Measurements from ENCODE around the gene TTC33. TPM values are rescaled to one million over a fixed set of nuclear protein-coding genes. Genes with fewer than 3 reads are reported as not detected.
"Not testable (repeated sequence)": the region's sequence is repeated elsewhere in the genome, so short reads cannot be mapped to it uniquely, and the experiment has no call there.

Gene TTC33
- polyA plus RNA-seq, 4 donors = 22.0 to 38.8 (median 34.5) TPM

- DNase-seq (ENCODE audit: low read depth in 4 of 4, low spot score in 3 of 4) = no peak
Observed at GRCh38 chr5:40660751-40661150, 95.0 kb downstream of the TTC33 start.

DNA sequence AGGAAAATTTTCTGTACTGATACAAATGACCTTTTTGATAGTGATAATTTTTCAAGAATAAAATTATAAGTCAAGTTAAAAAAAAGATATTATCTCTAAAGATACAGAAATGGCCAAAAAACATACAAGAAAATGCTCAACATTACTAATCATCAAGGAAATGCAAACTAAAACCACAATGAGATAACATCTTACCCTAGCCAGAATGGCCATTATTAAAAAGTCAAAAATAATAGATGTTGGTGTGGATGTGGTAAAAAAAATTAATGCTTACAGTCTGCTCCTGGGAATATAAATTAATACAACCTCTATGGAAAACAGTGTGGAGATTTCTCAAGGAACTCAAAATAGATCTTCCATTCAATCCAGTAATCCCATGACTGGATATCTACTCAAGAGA lies 99.0 kb downstream of the TTC33 start:
- no peak for DNase-seq (ENCODE audit: low read depth in 4 of 4, low spot score in 3 of 4)

GRCh38 chr5:40656091-40656490 lies 99.7 kb downstream of the TTC33 start:
- DNase-seq (ENCODE audit: low read depth in 4 of 4, low spot score in 3 of 4) = not testable (repeated sequence)

DNA sequence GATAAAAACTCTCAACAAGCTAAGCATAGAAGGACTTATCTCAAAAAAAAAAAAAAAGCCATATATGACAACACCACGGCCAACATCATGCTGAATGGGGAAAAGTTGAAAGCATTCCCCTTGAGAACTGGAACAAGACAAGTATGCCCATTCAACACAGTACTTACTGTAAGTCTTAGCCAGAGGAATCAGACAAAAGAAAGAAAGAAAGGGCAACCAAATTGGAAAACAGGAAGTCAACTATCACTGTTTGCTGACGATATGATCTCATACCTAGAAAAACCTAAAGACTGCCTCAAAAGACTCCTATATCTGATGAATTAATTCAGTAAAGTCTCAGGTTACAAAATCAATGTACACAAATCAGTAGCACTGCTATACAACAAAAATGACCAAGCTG lies 100.6 kb downstream of the TTC33 start:
- DNase-seq (ENCODE audit: low read depth in 4 of 4, low spot score in 3 of 4) = no peak

DNA sequence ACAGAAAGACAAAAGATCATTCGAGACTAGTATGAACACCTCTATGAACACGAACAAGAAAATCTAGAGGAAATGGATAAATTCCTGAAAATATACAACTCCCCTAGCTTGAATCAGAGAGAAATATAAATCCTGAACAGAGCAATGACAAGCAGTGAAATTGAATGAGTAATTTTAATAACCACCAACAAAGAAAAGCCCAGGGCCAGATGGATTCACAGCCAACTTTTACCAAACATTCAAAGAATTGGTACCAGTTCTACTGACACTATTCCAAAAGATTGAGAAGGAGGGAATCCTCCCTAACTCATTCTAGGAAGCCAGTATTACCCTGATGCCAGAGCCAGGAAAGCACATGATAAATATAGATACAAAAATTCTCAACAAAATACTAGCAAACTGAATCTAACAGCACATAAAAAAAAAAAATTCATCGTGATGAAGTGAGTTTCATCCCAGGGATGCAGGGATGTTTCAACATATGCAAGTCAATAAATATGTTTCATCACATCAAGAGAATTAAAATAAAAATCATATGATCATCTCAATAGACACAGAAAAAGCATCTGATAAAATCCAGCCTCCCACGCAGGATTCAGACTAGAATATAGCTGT lies 101.3 kb downstream of the TTC33 start:
- DNase-seq (ENCODE audit: low read depth in 4 of 4, low spot score in 3 of 4) = no peak

DNA sequence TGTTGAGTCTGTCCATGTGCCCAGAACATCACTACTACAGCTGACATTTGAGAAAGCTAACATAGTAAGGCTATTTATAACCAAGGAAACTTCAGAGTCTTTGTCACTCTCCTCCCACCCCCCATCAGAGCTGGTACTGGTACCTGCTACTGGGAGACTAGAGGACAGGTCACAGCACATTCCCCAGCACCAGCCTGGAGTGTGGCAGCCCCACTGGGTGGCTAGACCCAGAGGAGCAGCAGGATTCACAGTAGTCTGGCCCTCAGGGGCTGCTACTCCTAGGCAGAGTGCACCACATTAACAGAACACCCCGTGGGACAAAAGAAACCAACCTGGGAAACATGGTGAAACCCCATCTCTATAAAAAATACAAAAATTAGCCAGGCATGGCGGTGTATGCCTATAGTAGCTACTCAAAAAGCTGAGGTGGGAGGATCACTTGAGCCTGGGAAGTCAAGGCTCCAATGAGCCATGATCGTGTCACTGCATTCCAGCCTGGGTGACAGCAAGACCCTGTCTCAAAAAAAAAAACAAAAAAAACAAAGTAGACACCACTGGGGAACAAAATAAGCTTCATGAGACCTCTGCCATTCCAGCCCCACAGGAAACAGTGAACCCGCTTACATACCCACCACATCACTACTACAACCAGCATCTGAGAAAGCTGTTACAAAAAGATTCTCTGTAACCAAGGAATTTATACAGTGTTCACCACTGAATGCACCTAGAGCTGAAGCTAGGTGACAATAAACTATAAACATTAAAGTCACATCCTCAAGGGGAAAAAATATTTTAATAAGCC lies 102.3 kb downstream of the TTC33 start:
- DNase-seq (ENCODE audit: low read depth in 4 of 4, low spot score in 3 of 4) = no peak

- DNase-seq (ENCODE audit: low read depth in 4 of 4, low spot score in 3 of 4) = no peak
Observed at GRCh38 chr5:40652441-40653220, 103.1 kb downstream of the TTC33 start.

- DNase-seq (ENCODE audit: low read depth in 4 of 4, low spot score in 3 of 4) = no peak
Observed at GRCh38 chr5:40651201-40651600, 104.6 kb downstream of the TTC33 start.

- DNase-seq (ENCODE audit: low read depth in 4 of 4, low spot score in 3 of 4) = no peak
Observed at GRCh38 chr5:40649463-40650030, 106.2 kb downstream of the TTC33 start.

DNA sequence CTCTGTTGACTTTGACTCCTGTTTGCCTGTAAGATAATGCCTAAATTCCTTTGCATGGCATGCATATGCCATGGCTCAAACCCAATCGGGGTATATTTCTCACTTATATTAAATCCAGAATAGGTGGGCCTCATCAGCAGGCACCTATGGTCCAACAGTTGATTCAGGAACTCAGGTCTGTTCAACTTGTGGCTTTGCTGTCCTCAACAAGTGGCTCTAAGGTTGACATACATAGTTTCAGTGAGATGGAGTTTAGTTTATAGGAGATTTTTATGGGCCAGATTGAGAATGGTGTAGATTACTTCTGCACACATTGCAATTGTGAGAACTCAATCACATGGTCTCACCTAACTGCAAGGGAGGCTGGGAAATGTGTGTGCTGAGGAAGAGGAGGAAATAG lies 107.6 kb downstream of the TTC33 start:
- no peak for DNase-seq (ENCODE audit: low read depth in 4 of 4, low spot score in 3 of 4)

DNA sequence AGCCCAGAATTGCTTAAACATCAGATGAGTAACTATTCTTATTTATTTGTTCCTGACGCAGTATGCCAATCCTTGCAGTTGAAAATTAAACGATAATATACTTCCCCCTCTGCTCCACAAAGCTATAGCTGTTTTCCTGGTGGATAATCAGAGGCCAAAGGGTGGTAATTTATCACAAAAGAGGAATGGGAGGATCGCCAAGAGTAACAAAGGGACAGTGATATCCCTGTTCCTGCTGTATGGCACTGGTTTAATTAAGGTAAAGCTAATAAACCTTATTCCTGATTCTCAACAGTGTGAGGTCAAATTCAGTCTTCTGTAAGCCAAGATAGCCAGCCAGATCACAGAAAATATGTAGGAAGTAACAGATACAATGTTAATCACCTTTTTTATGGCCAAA lies 109.5 kb downstream of the TTC33 start:
- DNase-seq (ENCODE audit: low read depth in 4 of 4, low spot score in 3 of 4) = peak in 2 of 4 donors; percentile 14 to 39

DNA sequence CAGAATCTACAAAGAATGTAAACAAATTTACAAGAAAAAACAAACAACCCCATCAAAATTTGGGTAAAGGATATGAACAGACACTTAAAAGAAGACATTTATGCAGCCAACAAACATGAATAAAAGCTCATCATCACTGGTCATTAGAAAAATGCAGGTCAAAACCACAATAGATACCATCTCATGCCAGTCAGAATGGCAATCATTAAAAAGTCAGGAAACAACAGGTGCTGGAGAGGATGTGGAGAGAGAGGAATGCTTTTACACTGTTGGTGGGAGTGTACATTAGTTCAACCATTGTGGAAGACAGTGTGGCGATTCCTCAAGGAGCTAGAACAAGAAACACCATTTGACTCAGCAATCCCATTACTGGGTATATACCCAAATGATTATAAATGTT lies 116.2 kb downstream of the TTC33 start:
- not testable (repeated sequence) for DNase-seq (ENCODE audit: low read depth in 4 of 4, low spot score in 3 of 4)

GRCh38 chr5:40634593-40634992 lies 121.2 kb downstream of the TTC33 start:
- DNase-seq (ENCODE audit: low read depth in 4 of 4, low spot score in 3 of 4) = no peak

- DNase-seq (ENCODE audit: low read depth in 4 of 4, low spot score in 3 of 4) = no peak
Observed at GRCh38 chr5:40634154-40634553, 121.6 kb downstream of the TTC33 start.

DNA sequence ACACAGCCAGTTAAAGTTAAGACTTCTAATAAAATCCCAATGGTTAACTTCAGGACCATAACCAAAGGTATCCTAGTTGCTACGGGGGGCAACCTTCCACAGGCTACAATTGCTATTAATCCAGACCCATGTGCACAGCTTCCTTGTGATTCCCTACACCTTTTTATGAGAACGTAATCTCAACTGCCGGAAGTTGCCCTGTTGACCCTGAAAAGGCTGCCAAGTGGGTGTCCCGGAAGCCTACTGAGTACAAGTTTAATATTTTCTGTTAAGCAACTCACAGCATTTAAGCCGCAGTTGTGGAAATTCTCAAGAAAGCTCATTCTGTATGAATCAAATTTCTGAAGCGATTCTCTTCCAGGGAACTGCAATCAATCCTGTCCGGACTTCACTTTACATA lies 124.5 kb downstream of the TTC33 start:
- DNase-seq (ENCODE audit: low read depth in 4 of 4, low spot score in 3 of 4) = no peak

DNA sequence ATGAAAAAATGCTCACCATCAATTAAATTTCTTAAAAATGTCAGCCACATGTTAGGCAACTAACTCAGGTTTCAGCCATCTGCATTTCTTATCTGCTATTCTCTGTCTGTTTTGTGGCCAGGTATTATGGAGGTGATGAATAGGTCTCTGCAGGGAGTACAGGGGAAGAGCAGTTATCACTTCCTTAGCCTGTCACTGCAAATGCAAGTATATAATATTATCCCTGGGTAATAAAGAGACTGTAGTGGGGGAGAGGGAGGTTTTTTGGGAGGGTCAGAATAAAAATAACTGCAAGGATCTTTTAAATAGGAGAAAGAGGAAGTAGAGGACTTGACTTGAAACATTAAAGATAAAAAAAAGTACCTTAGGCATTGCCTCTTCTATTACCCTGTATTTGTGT lies 125.6 kb downstream of the TTC33 start:
- DNase-seq (ENCODE audit: low read depth in 4 of 4, low spot score in 3 of 4) = no peak

- DNase-seq (ENCODE audit: low read depth in 4 of 4, low spot score in 3 of 4) = no peak
Observed at GRCh38 chr5:40628407-40628806, 127.4 kb downstream of the TTC33 start.

GRCh38 chr5:40627706-40628105 lies 128.1 kb downstream of the TTC33 start:
- DNase-seq (ENCODE audit: low read depth in 4 of 4, low spot score in 3 of 4) = no peak

- no peak for DNase-seq (ENCODE audit: low read depth in 4 of 4, low spot score in 3 of 4)
Observed at GRCh38 chr5:40626801-40627200, 129.0 kb downstream of the TTC33 start.

DNA sequence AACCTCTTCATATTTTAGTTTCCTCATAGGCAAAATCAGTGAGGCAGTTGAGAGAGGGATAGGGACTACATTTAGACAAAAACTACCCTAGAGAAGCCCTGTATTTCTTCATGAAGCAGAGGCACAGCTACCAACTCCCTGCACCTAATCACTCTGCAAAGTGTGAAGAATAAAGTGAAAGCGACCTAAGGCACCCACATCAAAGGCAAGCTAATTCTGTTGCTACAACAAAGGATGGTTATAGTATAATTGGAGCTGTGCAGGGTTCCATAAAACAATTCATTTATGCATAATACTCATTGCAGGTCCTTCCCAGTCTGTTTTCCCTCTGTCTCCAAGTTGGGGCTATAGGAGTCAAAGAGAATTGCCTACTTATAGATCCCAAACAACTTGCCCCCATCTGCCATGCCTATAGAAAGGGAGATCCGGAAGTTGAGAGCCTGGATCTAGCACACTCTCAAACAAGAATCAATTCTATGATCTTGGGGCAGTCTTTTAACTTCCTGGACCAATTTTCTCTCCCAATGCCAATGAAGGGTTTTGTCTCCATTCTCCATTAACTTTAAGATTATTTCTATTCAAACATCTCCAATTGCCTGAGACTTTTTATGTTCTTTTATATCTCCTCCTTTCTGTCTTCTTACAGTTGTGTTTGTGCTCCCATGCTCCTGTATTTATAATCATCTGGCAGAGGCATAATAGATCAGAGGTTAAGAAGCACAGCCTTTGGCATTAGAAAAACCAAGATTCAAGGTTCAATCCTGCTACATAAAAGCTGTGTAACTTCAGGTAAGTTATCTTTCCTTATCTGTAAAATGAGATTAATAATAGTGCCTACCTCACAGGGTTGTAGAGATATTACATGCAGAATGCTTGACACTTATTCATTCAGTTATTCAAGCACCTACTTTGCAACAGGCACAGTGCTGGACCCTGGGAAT lies 132.0 kb downstream of the TTC33 start:
- DNase-seq (ENCODE audit: low read depth in 4 of 4, low spot score in 3 of 4) = no peak
